ENCODE measurements around the gene GOLGA3.
"Not testable (repeated sequence)": the region's sequence is repeated elsewhere in the genome, so short reads cannot be mapped to it uniquely, and the experiment has no call there.

The GOLGA3 gene

GRCh38 chr12:132842449-132843045 is 13.9 kb upstream of the GOLGA3 start:
- no peak for DNase-seq (ENCODE audit: low read depth)

DNA sequence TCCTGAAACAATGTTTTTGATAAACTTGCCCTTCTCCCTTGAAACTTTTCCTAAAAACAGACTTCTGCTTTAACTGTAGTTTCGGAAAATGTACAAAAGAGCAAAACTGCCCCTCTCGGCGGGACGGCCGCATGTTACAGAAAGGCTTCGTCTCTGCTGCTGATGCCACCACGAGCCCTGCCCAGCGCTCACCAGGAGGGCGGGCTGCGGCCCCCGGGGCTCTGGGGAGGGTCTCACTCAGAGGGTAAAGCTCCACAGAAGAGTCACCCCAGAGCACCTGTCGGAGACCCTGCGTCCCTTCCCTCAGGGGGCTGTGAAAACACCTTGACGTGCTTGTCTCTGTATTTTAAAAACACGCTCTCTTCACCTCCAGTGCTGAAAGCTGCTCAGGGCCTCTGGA is 12.5 kb upstream of the GOLGA3 start:
- no peak for DNase-seq (ENCODE audit: low read depth)

DNA sequence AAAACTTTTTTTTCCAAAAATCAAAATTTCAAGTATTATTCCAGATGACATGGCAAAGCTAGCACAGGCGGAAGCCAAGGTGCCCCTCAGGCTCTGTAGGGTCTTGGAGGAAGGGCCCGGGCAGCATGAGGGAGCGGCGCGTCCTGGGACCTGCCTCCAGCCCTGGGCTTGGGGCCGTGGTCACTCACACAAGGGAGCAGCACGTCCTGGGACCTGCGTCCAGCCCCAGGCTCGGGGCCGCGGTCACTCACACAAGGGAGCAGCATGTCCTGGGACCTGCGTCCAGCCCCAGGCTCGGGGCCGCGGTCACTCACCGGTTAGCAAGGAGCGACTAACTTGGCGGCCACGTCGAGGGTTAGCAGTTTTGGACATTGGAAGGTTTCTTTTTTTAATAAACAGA is 11.9 kb upstream of the GOLGA3 start:
- DNase-seq (ENCODE audit: low read depth), result no peak

GRCh38 chr12:132839558-132840235 is 11.0 kb upstream of the GOLGA3 start:
- no peak for DNase-seq (ENCODE audit: low read depth)

- DNase-seq (ENCODE audit: low read depth), result no peak
Measured at GRCh38 chr12:132838410-132839080, 9.9 kb upstream of the GOLGA3 start.

DNA sequence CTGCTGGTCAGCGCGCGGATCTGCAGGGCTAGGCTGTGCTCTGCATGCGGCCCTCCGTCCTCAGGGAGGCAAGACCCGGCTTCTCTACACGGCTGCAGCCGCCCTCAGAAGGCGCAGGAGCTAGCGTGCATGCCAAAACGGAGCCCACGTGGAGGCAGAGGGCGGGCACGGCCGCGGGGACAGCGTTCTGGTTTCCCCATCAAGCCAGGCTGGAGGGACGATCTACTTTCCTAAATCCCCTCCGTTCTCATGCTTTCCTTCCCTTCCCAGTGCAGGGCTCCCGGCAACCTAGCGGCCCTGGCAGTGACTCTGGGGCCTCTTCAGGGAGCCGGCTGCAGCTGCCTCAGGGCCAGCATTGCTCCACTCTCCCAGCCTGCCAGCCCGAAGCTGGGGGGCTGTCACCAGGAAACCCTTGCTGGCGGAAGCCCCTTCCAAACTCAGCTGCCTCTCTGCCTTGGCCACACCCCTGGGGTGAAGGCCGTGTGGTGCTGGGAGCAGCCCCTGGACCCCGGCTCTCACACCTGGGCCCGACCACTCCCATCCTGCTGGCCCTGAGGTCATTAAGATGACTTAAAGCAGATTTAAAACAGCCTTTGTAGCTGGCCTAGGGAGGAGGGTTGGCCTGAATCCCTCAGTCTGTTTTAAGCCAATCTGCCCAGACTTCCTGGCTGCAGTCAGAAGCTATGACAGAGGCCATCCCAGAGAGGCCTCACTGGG is 9.2 kb upstream of the GOLGA3 start:
- no peak for DNase-seq (ENCODE audit: low read depth)

DNA sequence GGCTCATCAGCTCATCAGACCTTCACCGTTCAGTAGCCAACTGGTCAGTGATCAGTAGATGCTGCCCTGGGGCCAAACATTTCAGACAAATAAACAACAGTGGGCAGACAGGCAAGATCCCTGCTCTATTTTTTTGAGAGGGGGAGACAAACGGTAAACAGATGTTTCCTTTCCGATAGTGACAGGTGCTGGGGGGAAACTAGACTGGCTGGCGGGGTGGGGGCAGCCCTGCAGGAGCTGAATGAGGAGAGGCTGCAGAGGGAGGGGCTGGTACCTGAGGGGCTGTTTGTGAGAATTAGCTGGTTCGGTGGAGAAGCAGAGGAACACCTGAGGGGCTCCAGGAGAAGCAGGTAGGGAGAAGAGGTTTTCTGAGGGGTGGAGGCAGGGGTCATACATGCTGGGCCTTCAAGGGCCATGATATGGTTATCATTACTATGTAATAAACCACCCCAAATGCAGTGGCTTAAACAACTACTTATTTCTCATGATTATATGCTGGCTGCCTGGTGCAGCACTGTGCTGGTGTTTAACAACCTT is 8.2 kb upstream of the GOLGA3 start:
- no peak for DNase-seq (ENCODE audit: low read depth)

GRCh38 chr12:132836230-132836629 is 7.6 kb upstream of the GOLGA3 start:
- DNase-seq (ENCODE audit: low read depth), result not testable (repeated sequence)

DNA sequence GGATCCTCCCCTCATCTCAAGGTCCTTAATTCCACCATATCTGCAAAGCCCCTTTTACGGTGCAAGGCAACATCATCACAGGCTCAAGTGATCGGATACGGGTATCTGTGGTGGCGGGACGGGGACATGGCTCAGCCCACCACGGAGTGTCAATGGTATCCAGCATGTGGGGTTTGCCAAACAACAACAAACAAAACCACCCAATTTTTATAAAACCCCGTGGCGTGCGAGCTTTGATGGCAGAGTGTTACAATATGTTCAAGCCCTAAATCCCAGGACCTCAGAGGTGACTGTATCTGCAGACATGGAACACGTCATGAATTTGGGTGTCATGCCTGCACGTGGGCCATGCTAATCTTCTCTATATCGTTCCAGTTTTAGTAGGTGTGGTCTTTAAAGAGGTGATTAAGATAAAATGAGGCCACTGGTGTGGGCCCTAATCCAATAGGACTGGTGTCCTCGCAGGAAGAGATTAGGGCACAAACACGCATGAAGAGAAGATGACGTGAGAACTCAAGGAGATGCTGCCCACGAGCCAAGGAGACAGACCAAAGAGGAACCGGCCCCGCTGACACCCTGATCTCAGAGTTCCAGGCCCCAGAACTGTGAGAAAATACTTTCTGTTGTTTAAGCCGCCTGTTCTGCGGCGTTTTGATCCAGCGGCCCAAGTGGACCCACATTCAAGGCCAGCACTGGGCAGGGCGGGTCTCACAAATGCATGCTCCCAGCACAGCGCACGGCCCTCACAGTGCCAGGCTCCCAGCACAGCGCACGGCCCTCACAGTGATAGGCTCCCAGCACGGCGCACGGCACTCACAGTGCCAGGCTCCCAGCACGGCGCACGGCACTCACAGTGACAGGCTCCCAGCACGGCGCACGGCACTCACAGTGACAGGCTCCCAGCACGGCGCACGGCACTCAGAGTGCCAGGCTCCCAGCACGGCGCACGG is 6.7 kb upstream of the GOLGA3 start:
- no peak for DNase-seq (ENCODE audit: low read depth)

DNA sequence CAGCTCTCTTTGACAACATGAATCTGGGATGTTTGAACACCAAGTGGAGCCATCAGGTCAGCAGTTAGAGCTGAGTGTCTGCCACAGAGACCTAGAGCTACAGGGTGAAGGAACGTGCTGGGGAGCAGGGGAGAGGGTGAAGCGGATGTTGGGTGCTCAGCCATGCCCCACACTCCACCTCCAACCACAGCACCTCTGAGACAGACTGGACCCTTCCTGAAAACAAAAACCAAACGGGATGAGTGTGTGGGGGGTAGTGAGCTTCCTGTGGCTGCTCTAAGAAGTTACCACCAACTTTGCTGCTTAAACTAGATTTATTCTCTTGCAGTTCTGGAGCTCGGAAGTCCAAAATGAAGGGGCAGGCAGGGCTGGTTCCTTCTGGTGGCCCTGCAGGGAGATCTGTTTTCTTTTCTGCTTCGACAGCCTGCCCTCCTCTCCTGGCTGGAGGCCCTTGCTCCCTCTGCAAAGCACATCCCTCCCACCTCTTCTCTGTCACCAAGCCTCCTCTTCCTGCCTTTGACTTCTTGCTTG is 5.6 kb upstream of the GOLGA3 start:
- no peak for DNase-seq (ENCODE audit: low read depth)

DNA sequence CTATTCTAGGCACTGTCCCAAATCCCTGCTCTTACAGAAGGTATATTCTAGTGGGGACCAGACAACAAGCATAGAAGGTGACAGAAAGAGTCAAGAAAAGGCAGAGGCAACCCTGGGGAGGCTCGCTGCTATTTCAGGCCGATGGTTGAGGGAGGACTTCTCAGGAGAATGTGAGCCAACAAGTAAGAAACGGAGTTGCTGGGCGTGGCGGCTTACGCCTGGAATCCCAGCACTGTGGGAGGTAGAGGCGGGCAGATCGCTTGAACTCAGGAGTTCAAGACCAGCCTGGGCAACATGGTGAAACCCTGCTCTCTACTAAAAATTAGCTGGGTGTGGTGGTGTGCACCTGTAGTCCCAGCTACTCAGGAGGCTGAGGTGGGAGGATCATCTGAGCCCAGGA is 4.7 kb upstream of the GOLGA3 start:
- DNase-seq (ENCODE audit: low read depth), result no peak

GRCh38 chr12:132831771-132832170 is 3.1 kb upstream of the GOLGA3 start:
- DNase-seq (ENCODE audit: low read depth), result no peak

DNA sequence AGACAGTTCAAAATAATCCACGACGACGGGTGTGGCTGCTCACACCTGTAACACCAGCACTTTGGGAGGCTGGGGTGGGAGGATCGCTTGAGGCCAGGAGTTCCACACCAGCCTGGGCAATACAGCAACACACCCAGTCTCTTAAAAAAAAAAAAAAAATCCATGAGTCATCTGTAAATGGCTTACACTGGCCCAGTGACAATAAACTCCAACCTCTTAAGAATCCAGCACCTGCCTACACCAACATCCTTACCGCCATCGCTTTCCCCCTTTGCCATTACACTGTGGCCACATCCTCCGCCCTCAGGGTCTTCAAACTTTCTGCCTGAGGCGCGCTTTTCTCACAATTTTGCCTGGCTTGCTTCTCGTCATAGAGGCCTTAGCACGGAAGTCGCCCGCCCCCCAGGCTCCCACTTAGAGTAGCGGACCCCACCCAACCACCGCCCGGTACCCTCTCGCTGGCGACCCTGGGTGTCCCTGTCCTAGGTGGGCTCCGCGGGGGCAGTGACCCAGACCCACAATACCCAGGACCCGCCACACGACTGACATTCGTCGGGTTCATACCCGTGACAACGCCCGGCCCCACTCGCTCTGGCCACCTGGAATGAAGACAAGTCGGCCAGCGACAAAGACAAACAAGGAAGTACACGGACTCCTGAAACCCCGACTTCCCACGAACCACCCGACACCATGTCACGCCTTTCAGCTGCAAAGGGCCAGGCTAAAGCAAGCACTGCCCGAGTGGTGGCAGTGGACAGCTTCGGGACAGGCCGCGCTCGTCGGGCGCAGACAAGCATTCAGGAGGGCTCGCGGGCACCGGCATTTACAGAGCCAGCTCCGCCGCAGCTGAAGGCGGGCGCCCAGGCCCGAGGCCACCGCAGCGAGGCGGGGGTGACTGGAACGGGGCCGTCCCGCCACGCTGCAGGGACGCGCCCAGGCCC is 636 bp downstream of the GOLGA3 start:
- peak; percentile 37 for DNase-seq (ENCODE audit: low read depth)

- DNase-seq (ENCODE audit: low read depth), result no peak
Measured at GRCh38 chr12:132825861-132826260, 2.8 kb downstream of the GOLGA3 start.

GRCh38 chr12:132825089-132825488 is 3.6 kb downstream of the GOLGA3 start:
- no peak for DNase-seq (ENCODE audit: low read depth)

- DNase-seq (ENCODE audit: low read depth), result no peak
Measured at GRCh38 chr12:132824053-132824452, 4.6 kb downstream of the GOLGA3 start.

DNA sequence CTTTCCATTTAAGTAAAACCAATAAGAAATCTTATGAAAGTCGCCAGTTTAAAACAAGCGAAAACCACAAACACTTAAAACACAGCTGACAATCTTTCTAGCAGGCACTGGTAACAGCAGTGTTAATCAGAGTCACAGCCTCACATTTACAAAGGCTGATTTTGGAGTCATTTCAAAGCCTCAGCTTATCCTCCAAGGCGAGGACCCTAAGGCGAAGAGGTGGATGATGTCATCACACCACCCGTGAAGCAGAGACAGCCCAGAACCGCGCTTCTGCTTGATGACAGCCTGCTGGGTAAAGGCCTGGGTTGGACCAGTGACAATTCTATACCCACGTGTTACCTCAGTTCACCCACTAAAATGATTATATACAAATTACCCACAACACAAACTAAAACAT is 10.1 kb downstream of the GOLGA3 start:
- DNase-seq (ENCODE audit: low read depth), result no peak

- DNase-seq (ENCODE audit: low read depth), result no peak
Measured at GRCh38 chr12:132814232-132814631, 14.4 kb downstream of the GOLGA3 start.

GRCh38 chr12:132813443-132813842 is 15.2 kb downstream of the GOLGA3 start:
- no peak for DNase-seq (ENCODE audit: low read depth)

All from non-pigmented ciliary epithelial cell (primary cell).